NCI-H446 (cell line): ENCODE results near the gene MACROD1.

ENCODE experiments used
- DNase-seq, 2 experiments: peaks; one replicate each; lab custom pipeline; 2025; lab: John Stamatoyannopoulos, UW

The MACROD1 gene

GRCh38 chr11:64110465-64111375 lies 55.2 kb downstream of the MACROD1 start:
- DNase-seq, result no peak

- no peak for DNase-seq
Measured at GRCh38 chr11:64109332-64109731, 56.6 kb downstream of the MACROD1 start.

DNA sequence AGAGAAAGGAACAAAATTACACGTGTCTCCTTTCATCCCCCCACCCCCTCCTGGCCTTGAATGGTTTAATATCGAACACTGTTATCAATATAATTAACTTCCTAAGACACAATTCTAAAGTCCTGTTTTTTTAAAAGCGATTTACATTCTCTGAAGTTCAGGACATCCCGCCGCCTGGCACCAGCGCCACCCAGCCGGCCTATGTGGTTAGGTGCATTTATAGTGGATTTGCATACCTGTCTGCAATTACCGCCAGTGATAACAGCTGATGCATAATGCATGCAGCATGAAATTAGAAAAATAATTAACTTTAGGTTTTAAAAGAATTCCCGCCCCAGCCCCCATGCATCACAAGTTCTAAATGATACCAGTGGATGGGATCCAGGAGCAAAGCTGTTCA lies 58.6 kb downstream of the MACROD1 start:
- DNase-seq, result no peak

DNA sequence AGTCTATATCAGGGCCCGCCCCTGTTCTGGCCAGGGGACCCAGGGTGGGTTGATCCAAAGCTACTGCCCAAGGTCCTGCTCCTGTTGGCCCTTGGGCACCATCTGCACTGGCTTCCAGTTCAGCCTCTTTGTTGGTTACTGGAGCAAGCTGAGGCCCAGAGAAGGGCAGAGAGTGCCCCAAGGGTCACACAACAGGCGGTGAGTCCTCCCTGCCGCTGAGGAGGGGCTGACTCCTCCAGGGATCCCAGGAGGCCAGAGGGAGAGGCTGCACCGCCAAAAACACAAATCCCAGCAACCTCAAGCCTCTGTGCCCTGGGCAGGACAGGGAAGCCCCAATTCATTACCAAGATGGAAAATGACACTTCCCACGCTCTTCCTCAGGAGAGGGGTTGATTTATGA lies 61.3 kb downstream of the MACROD1 start:
- no peak for DNase-seq

DNA sequence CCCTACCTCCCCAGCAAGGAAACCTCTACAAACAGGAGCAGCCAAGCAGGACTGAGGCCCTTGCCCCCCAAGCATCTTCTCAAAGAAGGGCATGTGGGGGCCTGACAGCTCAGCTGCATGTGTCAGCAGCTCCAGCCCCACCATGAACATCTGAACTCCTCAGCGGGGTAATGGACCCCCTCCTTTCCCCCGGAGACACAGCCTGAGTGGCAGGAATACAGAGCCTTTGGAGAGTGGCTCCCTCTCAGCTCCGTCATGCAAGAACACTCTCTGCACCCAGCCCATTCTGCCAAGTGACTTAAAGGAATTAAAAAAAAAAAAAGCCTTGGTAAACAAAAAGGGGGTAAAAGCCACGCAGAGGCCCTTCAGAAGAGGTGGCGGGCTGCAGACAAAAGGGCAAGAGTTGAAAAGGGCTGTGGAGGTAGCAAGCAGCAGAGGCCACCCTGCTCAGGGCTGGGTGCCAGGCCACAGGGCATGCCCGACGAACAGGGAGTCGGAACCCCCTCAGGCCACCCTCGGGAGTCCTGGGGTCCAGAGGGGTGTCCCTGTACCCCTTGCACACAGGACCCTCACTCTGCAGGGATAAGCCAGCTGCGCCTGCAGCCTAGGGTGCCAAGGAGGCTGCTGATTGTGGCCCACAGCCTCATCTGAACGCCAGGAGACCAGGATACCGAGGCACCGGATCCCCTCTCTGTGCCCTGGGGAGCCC lies 62.5 kb downstream of the MACROD1 start:
- DNase-seq, result no peak

DNA sequence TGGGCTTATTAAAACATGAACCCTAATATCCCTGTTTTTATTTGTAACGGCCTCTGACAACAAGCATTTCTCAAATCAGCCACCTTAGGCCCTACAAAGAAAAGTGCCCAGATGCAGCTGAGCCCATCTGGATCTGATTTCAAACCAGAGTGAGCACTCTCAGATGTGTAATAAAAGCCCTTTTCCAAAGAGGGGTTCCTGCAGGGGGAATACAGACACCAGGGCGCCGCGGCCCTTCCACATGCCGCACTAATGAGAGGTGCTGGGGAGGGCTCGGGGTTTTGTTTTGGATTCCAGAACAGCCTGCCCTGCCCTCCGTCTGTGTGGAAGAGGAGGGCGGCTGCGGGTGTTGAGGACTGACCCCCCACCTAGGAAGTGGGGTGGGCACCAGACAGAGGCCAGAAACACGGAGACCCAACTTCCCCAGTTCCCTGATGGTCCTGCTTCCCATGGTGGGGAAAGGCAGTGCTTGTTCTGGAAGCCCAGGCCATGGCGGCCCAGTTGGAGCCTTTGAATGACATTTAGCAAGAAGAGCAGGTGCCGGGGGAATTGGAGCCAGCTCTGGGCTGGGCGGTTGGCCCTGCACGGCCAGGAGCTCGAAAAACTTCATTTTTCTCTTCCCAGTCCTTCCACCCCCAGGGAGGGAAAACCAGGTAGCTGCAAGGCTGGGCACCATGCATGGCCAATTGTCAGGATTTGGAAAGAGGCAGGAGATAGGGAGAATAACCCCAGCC lies 63.7 kb downstream of the MACROD1 start:
- DNase-seq, result no peak

DNA sequence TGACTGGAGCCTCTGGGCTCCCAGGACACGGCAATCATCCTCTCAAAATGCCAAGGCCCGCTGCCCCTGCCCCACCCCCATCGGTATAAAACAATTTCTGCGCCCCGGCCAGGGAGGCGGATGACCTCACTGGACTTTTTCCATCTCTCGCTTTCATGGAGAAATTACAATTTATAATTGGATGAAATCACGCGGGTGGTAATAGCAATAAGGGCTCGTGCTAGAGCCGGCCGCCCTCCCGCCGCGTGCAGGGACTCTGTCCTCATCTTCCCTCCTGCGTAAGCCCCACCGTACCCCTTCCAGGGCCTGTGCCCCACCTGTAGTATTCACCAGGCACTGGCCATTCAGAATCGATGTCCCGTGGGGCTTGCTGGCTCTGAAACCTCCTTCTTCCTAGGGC lies 64.5 kb downstream of the MACROD1 start:
- DNase-seq, result no peak

DNA sequence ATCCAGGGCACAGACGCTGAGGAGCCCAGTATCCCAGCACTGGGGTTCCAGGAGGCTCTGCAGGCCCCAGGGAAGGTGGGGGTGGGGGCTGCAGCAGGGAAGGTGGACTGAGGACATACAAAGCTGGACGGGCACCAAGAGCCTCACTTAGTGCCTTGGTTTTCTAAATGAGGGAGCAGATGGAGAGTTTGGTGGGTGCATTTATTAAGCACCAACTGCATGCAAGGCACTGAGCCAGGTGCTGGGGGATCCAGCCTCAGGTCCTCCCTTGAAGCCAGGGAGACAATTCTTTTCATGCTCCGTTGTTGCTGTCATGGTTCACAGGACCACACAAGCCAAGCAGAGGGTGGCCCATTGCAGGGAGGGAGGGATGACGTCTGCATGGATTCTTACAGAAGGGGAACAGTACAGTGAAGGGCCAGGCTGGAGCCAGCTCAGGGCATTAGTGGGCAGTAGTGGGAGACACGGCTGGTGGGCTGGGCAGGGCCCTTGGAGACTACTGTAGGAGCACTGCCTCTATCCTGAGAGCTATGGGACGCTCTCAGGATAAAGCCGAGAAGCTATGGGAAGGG lies 65.0 kb downstream of the MACROD1 start:
- no peak for DNase-seq

DNA sequence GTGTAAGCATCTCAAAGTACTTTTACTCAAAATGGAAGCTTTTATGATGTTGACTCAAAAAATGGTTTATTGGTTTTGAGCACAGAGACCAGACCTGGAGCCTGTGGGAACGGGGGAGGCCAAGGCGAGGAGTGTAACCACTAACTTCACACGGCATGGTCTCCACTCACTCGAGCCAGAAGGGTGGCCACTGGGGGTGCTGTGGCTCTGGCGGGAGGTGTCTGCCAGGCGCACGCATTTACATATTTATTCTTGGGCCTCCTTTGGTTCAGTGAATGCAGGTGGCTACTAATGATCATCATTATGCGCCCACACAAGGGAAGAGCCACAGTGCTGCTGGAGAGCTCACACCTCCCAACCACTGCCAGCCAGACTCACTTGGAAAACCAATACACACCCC lies 65.6 kb downstream of the MACROD1 start:
- no peak for DNase-seq

- no peak for DNase-seq
Measured at GRCh38 chr11:64099436-64099835, 66.5 kb downstream of the MACROD1 start.

DNA sequence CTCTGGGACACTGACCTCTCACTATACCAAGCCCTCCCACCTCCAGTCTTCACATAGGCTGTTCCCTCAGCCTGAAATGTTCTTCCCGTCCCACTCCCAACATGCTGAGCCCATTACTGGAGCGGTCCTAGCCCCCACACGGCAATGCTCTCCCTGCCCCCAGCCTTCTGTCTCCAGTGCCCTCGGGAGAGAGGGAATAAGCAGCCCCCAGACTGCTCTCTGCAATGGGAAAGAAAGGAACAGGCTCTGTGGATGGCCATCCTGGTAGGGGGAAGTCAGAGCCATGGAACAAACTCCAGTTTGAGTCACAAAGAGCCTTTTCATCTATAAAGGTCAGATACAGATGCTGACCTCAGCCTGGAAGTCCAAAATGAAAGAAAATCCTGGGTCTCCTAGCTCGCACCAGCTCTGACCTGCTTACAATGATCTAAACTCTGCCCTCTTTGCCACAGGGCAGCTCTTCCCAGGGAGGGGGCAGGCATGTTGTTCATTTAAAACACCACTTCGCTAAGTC lies 67.5 kb downstream of the MACROD1 start:
- DNase-seq, result no peak

DNA sequence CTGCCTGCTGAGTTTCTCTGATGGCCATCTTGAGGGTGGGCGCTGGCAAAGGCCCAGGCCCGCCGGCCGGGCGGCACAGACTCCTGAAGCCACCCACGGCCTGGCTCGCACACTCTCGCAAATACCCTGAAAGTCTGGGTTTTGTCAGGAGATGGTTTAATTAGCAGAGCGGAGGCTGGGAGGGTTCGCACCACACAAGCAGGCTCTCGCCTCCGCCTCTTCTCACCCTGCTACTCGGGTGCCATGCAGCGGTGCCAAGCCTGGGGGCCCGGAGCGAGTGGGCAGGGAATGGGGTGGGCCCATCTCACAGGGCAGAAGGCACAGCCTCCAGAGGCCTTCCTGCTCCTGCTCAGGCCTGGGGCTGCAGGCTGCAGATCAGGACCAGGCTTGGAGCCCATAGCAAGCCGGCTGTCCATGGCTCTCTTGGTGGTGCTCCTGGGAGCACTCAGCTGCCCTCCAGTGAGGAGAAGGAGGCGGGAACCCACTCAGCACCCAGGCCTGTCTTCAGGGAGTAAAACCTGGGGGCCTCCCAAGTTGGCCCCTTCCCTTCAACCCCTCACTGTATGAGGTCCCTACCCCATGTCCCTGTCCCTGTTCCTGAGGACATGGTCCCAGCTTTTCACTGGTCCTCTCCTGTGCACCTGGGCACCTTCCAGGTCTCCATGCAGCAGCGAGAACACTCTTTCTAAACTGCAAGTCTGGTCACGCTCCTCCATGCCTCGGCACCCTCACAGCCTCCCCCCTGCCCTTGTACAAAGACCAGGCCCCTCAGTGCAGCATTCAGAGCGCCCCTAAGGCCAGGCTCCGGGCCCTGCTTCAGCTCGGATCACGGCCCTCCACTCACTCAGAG lies 68.2 kb downstream of the MACROD1 start:
- no peak for DNase-seq

GRCh38 chr11:64096835-64097234 lies 69.1 kb downstream of the MACROD1 start:
- DNase-seq, result no peak

GRCh38 chr11:64095949-64096348 lies 70.0 kb downstream of the MACROD1 start:
- no peak for DNase-seq

- no peak for DNase-seq
Measured at GRCh38 chr11:64095273-64095817, 70.6 kb downstream of the MACROD1 start.

GRCh38 chr11:64094463-64095260 lies 71.3 kb downstream of the MACROD1 start:
- DNase-seq, result no peak

GRCh38 chr11:64093233-64094039 lies 72.5 kb downstream of the MACROD1 start:
- DNase-seq, result no peak

GRCh38 chr11:64092761-64093136 lies 73.2 kb downstream of the MACROD1 start:
- no peak for DNase-seq

- no peak for DNase-seq
Measured at GRCh38 chr11:64092111-64092760, 73.7 kb downstream of the MACROD1 start.
